Measurements from ENCODE around the gene PTPRQ.

- no peak for TF ChIP-seq POLR2A (IDR thresholded peaks at IDR 0.05; ENCODE audit: low read length)
- TF ChIP-seq GATA1 (IDR thresholded peaks at IDR 0.05; ENCODE audit: low read depth, low read length), result no peak
Measured at GRCh38 chr12:80472911-80473500, 29.0 kb downstream of the PTPRQ start.
